DMS53 treated with DMSO at 0.1 percent for 48 hours (cell line): ENCODE results near the gene ZW10.

Experiments used
- DNase-seq: peaks from one replicate; lab custom pipeline; 2025; ENCODE audit not compliant: unreplicated experiment; lab: John Stamatoyannopoulos, UW

The ZW10 gene

GRCh38 chr11:113701491-113701890, 72.0 kb downstream of the ZW10 start:
- DNase-seq: no peak

GRCh38 chr11:113698515-113698914, 75.0 kb downstream of the ZW10 start:
- no peak for DNase-seq

GRCh38 chr11:113697756-113698407, 75.6 kb downstream of the ZW10 start:
- no peak for DNase-seq

- DNase-seq: no peak
Observed at GRCh38 chr11:113697111-113697510, 76.4 kb downstream of the ZW10 start.

GRCh38 chr11:113695207-113695606, 78.3 kb downstream of the ZW10 start:
- no peak for DNase-seq

GRCh38 chr11:113694390-113694789, 79.1 kb downstream of the ZW10 start:
- DNase-seq: no peak

- no peak for DNase-seq
Observed at GRCh38 chr11:113693030-113693429, 80.5 kb downstream of the ZW10 start.

GRCh38 chr11:113690619-113691569, 82.6 kb downstream of the ZW10 start:
- DNase-seq: no peak

GRCh38 chr11:113689768-113690618, 83.5 kb downstream of the ZW10 start:
- no peak for DNase-seq

- no peak for DNase-seq
Observed at GRCh38 chr11:113685654-113686359, 87.7 kb downstream of the ZW10 start.

GRCh38 chr11:113684496-113684895, 89.0 kb downstream of the ZW10 start:
- no peak for DNase-seq

GRCh38 chr11:113683481-113684046, 89.9 kb downstream of the ZW10 start:
- no peak for DNase-seq
